HepG2 (cell line): ENCODE measurements around the gene SYCE3. TPM values are rescaled to one million over a fixed set of nuclear protein-coding genes. Genes with fewer than 3 reads are reported as not detected.

ENCODE experiments used
- CHCHD3 ChIP-seq: sonication (generic); formaldehyde crosslinking; IDR thresholded peaks from 2 replicates; pipeline ENCODE4 v1.8.0; 2022; ENCODE audit warnings: mild to moderate bottlenecking, missing genetic modification reagents, moderate library complexity
- ELF4 ChIP-seq: sonication (generic); formaldehyde crosslinking; IDR thresholded peaks from 2 replicates; pipeline ENCODE4 v1.5.0; 2020; ENCODE audit warnings: missing genetic modification reagents, mild to moderate bottlenecking, moderate library complexity, borderline replicate concordance
- FOXA1 ChIP-seq, 2 experiments: fragments of 450-650 bp in 1 of 2; sonication (generic) in 1 of 2; formaldehyde crosslinking in 1 of 2; IDR thresholded peaks; 2 replicates each; pipeline versions ENCODE4 v1.4.0 to v1.6.1; 2016 to 2020; ENCODE audit warnings: missing genetic modification reagents in 1 of 2
- FOXO1 ChIP-seq: sonication (generic); formaldehyde crosslinking; IDR thresholded peaks from 2 replicates; pipeline ENCODE4 v1.4.0; 2020; ENCODE audit warnings: missing genetic modification reagents
- HNRNPL ChIP-seq: fragments of 200-400 bp; formaldehyde crosslinking; IDR thresholded peaks from 2 replicates; pipeline ENCODE4 v1.6.1; 2017; ENCODE audit warnings: mild to moderate bottlenecking, low read depth, low read length
- HOXA5 ChIP-seq: sonication (generic); formaldehyde crosslinking; IDR thresholded peaks from 2 replicates; pipeline ENCODE4 v1.4.0; 2020; ENCODE audit warnings: missing genetic modification reagents
- IRF2 ChIP-seq: IDR thresholded peaks from 2 replicates; pipeline ENCODE4 v1.6.1; 2018; ENCODE audit warnings: missing genetic modification reagents, missing compliant biosample characterization
- NFIC ChIP-seq: IDR thresholded peaks from 2 replicates; pipeline ENCODE4 v1.6.1; 2012; ENCODE audit warnings: mild to moderate bottlenecking, low read length, inconsistent platforms
- SRF ChIP-seq: IDR thresholded peaks from 2 replicates; pipeline ENCODE4 v1.6.1; 2011; ENCODE audit warnings: mild to moderate bottlenecking, low read depth, low read length, moderate library complexity
- SRY ChIP-seq: sonication (generic); formaldehyde crosslinking; IDR thresholded peaks from 2 replicates; pipeline ENCODE4 v1.8.0; 2022; ENCODE audit warnings: mild to moderate bottlenecking, missing genetic modification reagents
- TEAD3 ChIP-seq: optimal IDR thresholded peaks from 2 replicates; pipeline ENCODE3; 2016; ENCODE audit warnings: borderline replicate concordance
- TGIF2 ChIP-seq: IDR thresholded peaks from 2 replicates; pipeline ENCODE4 v1.6.1; 2016; ENCODE audit warnings: control low read depth, missing compliant biosample characterization
- ZEB1 ChIP-seq: IDR thresholded peaks from 2 replicates; pipeline ENCODE4 v1.6.1; 2012; ENCODE audit warnings: mild to moderate bottlenecking, low read depth, inconsistent platforms; ENCODE audit not compliant: insufficient replicate concordance
- ZFX ChIP-seq: sonication (generic); formaldehyde crosslinking; IDR thresholded peaks from 2 replicates; pipeline ENCODE4 v1.4.0; 2020; ENCODE audit warnings: mild to moderate bottlenecking, low read depth, missing genetic modification reagents, moderate library complexity
- ZMYM3 ChIP-seq: sonication (generic); formaldehyde crosslinking; IDR thresholded peaks from 2 replicates; pipeline ENCODE4 v1.5.1; 2020; ENCODE audit warnings: mild to moderate bottlenecking, missing genetic modification reagents
- ZNF251 ChIP-seq: sonication (generic); formaldehyde crosslinking; IDR thresholded peaks from 2 replicates; pipeline ENCODE4 v1.9.0; 2021; ENCODE audit warnings: mild to moderate bottlenecking, missing genetic modification reagents
- polyA plus RNA-seq, 8 experiments: library from polyadenylated mRNA; depleted of rRNA in 3 of 8; stranded (reverse) in 7 of 8; unstranded in 1 of 8; fragments of >200 nt; fragmentation: Illumina TruSeq in 4 of 8; extraction: Trizol in 4 of 8; gene quantifications; 2 replicates each; pipeline versions ENCODE4 v1.2.1 to v1.2.3, GENCODE V29; 2011 to 2016; ENCODE audit warnings: low read depth in 4 of 8, missing spikeins in 1 of 8, mixed read lengths in 1 of 8; ENCODE audit not compliant: insufficient read depth in 1 of 8
- total RNA-seq, 5 experiments: library from RNA; depleted of rRNA; stranded (reverse); fragments of >200 nt; fragmentation: Illumina TruSeq; extraction: Trizol; gene quantifications; 2 replicates each; pipeline ENCODE4 v1.2.3, GENCODE V29; 2016; ENCODE audit warnings: low read depth in 1 of 5
- TF ChIP-seq, protein P1 (sequence below): IDR thresholded peaks from 2 replicates; pipeline ENCODE4 v1.6.1; 2016; ENCODE audit warnings: missing biosample characterization, missing genetic modification reagents, low read depth
- TF ChIP-seq, protein P2 (sequence below): sonication (generic); formaldehyde crosslinking; IDR thresholded peaks from 2 replicates; pipeline ENCODE4 v1.5.1; 2020; ENCODE audit warnings: mild to moderate bottlenecking, missing genetic modification reagents, moderate library complexity
- TF ChIP-seq, protein P3 (sequence below): IDR thresholded peaks from 2 replicates; pipeline ENCODE4 v1.6.1; 2016; ENCODE audit warnings: mild to moderate bottlenecking
- TF ChIP-seq, protein P4 (sequence below): sonication (generic); formaldehyde crosslinking; IDR thresholded peaks from 2 replicates; pipeline ENCODE4 v1.5.1; 2020; ENCODE audit warnings: missing genetic modification reagents, mild to moderate bottlenecking, borderline replicate concordance
- TF ChIP-seq, protein P5 (sequence below): sonication (generic); formaldehyde crosslinking; IDR thresholded peaks from 2 replicates; pipeline ENCODE4 v1.8.0; 2022; ENCODE audit warnings: mild to moderate bottlenecking, missing genetic modification reagents

SYCE3 gene
- total and polyA plus RNA-seq, 2 of the 13 experiments (the other 11 are each of a cell fraction or from before 2014, with no cell fraction given): not detected

DNA sequence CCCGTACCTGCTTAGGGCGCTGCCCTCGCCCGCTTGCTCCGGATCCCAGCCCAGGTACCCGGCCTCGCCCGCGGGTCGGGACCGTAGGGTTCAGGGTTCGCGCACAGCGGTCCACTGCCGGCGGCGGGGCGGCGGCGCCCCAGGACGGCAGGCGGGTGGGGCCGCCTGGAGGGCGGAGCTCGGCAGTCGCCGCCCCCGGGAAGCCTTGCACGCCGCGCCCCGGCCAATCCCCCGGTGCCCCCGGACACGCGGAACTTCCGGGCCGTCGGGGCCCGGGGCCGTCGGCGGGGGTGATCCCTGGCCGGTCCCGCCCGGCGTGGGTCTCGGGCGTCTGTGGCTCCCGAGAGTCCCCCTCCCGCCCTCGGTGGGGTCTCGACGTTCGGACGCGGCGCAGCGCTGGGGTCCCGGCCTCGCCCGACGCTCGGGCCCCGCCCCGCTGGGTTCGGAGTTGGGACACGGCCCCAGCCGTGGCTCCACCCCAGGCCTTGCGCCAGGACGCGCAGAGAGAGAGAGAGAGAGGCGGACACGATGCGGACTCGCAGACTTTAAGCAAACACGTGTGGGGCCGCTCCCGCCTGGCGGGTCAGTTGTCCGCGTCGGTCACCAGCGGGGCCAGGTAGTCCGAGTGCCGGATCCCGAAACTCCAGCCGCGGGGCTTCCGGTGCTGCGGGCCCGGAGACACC, 32.7 kb downstream of the SYCE3 start, which contains the start of gene TYMP (continued):
- TF ChIP-seq TGIF2 (peak; percentile 40; the same call in 1 of the 2 replicates), ZFX (CRISPR knock-in tag) (no peak), ELF4 (no peak), TEAD3 (CRISPR knock-in tag) (peak; percentile 7), ZMYM3 (CRISPR knock-in tag) (no peak), IRF2 (0 out of 2 replicates have a peak, but pooled peaks have one; percentile 61), ZNF251 (no peak), FOXA1 (IDR thresholded peaks at IDR 0.05) (no peak), FOXA1 (CRISPR knock-in tag; IDR thresholded peaks at IDR 0.05) (peak; percentile 78), HOXA5 (0 out of 2 replicates have a peak, but pooled peaks have one; percentile 20), SRY (peak; percentile 84), FOXO1 (CRISPR knock-in tag) (peak; percentile 71), SRF (no peak), ZEB1 (peak; percentile 39), NFIC (no peak; the same call in 1 of the 2 replicates), HNRNPL (no peak), CHCHD3 (CRISPR knock-in tag) (no peak)
- TF ChIP-seq, protein P1, sequence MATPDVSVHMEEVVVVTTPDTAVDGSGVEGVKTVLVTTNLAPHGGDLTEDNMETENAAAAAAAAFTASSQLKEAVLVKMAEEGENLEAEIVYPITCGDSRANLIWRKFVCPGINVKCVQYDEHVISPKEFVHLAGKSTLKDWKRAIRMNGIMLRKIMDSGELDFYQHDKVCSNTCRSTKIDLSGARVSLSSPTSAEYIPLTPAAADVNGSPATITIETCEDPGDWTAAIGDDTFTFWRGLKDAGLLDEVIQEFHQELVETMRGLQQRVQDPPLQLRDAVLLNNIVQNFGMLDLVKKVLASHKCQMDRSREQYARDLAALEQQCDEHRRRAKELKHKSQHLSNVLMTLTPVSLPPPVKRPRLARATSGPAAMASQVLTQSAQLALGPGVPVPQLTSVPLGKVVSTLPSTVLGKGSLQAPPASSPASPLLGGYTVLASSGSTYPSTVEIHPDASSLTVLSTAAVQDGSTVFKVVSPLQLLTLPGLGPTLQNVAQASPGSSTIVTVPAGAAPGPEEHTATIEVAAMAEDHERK: 0 out of 2 replicates have a peak, but pooled peaks have one; percentile 15
- TF ChIP-seq, protein P2, sequence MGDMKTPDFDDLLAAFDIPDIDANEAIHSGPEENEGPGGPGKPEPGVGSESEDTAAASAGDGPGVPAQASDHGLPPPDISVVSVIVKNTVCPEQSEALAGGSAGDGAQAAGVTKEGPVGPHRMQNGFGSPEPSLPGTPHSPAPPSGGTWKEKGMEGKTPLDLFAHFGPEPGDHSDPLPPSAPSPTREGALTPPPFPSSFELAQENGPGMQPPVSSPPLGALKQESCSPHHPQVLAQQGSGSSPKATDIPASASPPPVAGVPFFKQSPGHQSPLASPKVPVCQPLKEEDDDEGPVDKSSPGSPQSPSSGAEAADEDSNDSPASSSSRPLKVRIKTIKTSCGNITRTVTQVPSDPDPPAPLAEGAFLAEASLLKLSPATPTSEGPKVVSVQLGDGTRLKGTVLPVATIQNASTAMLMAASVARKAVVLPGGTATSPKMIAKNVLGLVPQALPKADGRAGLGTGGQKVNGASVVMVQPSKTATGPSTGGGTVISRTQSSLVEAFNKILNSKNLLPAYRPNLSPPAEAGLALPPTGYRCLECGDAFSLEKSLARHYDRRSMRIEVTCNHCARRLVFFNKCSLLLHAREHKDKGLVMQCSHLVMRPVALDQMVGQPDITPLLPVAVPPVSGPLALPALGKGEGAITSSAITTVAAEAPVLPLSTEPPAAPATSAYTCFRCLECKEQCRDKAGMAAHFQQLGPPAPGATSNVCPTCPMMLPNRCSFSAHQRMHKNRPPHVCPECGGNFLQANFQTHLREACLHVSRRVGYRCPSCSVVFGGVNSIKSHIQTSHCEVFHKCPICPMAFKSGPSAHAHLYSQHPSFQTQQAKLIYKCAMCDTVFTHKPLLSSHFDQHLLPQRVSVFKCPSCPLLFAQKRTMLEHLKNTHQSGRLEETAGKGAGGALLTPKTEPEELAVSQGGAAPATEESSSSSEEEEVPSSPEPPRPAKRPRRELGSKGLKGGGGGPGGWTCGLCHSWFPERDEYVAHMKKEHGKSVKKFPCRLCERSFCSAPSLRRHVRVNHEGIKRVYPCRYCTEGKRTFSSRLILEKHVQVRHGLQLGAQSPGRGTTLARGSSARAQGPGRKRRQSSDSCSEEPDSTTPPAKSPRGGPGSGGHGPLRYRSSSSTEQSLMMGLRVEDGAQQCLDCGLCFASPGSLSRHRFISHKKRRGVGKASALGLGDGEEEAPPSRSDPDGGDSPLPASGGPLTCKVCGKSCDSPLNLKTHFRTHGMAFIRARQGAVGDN (CRISPR knock-in tag): peak; percentile 90; the same call in 1 of the 2 replicates
- TF ChIP-seq, protein P3, sequence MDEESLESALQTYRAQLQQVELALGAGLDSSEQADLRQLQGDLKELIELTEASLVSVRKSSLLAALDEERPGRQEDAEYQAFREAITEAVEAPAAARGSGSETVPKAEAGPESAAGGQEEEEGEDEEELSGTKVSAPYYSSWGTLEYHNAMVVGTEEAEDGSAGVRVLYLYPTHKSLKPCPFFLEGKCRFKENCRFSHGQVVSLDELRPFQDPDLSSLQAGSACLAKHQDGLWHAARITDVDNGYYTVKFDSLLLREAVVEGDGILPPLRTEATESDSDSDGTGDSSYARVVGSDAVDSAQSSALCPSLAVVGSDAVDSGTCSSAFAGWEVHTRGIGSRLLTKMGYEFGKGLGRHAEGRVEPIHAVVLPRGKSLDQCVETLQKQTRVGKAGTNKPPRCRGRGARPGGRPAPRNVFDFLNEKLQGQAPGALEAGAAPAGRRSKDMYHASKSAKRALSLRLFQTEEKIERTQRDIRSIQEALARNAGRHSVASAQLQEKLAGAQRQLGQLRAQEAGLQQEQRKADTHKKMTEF: peak; percentile 37; the same call in 1 of the 2 replicates
- TF ChIP-seq, protein P4, sequence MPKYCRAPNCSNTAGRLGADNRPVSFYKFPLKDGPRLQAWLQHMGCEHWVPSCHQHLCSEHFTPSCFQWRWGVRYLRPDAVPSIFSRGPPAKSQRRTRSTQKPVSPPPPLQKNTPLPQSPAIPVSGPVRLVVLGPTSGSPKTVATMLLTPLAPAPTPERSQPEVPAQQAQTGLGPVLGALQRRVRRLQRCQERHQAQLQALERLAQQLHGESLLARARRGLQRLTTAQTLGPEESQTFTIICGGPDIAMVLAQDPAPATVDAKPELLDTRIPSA (CRISPR knock-in tag): no peak
- TF ChIP-seq, protein P5, sequence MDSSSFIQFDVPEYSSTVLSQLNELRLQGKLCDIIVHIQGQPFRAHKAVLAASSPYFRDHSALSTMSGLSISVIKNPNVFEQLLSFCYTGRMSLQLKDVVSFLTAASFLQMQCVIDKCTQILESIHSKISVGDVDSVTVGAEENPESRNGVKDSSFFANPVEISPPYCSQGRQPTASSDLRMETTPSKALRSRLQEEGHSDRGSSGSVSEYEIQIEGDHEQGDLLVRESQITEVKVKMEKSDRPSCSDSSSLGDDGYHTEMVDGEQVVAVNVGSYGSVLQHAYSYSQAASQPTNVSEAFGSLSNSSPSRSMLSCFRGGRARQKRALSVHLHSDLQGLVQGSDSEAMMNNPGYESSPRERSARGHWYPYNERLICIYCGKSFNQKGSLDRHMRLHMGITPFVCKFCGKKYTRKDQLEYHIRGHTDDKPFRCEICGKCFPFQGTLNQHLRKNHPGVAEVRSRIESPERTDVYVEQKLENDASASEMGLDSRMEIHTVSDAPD (CRISPR knock-in tag): no peak
